Right atrium auricular region (tissue), 2 donors: Measurements from ENCODE around the gene SSUH2. TPM values are rescaled to one million over a fixed set of nuclear protein-coding genes. Genes with fewer than 3 reads are reported as not detected.

Experiments
- DNase-seq: peaks from one replicate; pipeline ENCODE4 v3.0.0-alpha.2; 2019; ENCODE audit warnings: low spot score
- H3K27ac ChIP-seq, 2 donors: fragments of 200-600 bp; sonication (generic); 1 replicate in 1 of 2; 2 replicates in 1 of 2; pipeline ENCODE4 v1.5.1; 2016 to 2019
- H3K27me3 ChIP-seq, 2 donors: fragments of 200-600 bp; sonication (generic); one replicate each; pipeline versions ENCODE4 v1.5.1 to v1.6.0; 2017 to 2019
- H3K36me3 ChIP-seq: fragments of 200-600 bp; sonication (generic); one replicate; pipeline ENCODE4 v1.5.1; 2016
- H3K4me1 ChIP-seq, 2 donors: fragments of 200-600 bp; sonication (generic); one replicate each; pipeline versions ENCODE4 v1.5.1 to v1.6.0; 2017 to 2019
- H3K4me3 ChIP-seq, 2 donors: fragments of 200-600 bp; sonication (generic); 1 replicate in 1 of 2; 2 replicates in 1 of 2; pipeline ENCODE4 v1.5.1; 2017 to 2019; ENCODE audit warnings: mild to moderate bottlenecking in 1 of 2, moderate library complexity in 1 of 2
- H3K9me3 ChIP-seq, 2 donors: fragments of 200-600 bp; sonication (generic); one replicate each; pipeline ENCODE4 v1.5.1; 2019
- CTCF ChIP-seq, 2 donors: fragments of 200-600 bp; sonication (generic); IDR thresholded peaks; one replicate each; pipeline ENCODE4 v1.5.1; 2019; ENCODE audit warnings: antibody characterized with exemption in 2 of 2
- total RNA-seq, 2 donors: library from RNA; depleted of rRNA; stranded (reverse); fragments of >200 nt; gene quantifications; one replicate each; pipeline ENCODE4 v1.1.0, GENCODE V29; 2016

The SSUH2 gene
- total RNA-seq, 2 donors from 2014 or later = 0.59 to 0.82 TPM

GRCh38 chr3:8632402-8633237, 12.0 kb downstream of the SSUH2 start:
- no peak for TF ChIP-seq CTCF (IDR thresholded peaks at IDR 0.05)
- H3K27me3 ChIP-seq = no peaks in the 10 kb centered on the region
- no peak overlapping the region for H3K4me3 ChIP-seq
- no peaks in the 10 kb centered on the region for H3K36me3 ChIP-seq
- no peaks in the 10 kb centered on the region for H3K9me3 ChIP-seq
- no peak overlapping the region for H3K27ac ChIP-seq
- no peak for DNase-seq
- H3K4me1 ChIP-seq = no peaks in the 10 kb centered on the region

- no peaks in the 10 kb centered on the region for H3K9me3 ChIP-seq
- no peak for TF ChIP-seq CTCF (IDR thresholded peaks at IDR 0.05)
- no peaks in the 10 kb centered on the region for H3K27me3 ChIP-seq
- H3K36me3 ChIP-seq = no peaks in the 10 kb centered on the region
- H3K4me1 ChIP-seq = no peaks in the 10 kb centered on the region
- no peak overlapping the region for H3K4me3 ChIP-seq
- H3K27ac ChIP-seq = no peak overlapping the region
- DNase-seq = no peak
These were observed 12.9 kb downstream of the SSUH2 start for GRCh38 chr3:8631661-8632060.

DNA sequence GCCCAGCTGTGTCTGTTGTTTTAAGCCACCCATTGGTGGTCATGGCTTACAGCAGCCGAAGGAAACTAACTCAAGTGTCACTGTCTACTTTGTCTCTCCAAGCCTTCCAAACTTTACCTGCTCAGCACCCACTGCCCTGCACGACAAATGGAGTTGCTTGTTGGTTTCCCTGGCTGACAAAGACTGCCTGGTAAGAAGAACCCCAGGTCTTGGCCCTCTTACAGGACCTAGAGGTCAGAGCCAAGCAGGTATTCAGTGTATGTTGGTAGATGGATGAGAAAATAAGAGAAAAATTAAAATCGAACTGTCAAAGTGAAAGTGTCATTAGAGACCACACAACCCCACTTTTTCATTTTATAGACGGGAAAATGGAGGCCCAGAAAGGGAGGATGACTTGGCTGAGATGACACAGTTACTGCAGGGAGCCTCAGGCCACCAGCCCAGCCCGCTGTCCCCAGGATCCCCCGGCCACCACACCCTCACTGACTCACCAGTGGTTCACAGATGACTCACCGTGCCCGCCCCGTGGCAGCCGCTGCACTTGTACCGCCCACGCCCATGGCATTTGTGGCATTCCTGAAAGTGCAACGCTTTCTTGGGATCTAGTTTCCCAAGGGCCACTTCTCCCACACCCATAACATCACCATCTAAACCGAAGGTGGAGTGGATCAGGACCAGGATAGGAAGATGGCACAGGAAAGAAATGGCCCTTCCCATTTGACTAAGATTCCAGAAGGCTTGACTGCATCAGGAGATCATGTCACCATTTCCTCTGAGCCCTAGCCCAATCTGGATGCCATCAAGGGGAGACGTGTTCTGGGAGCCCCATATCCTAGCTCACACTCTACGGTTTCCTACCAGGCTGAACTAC, 15.2 kb downstream of the SSUH2 start:
- Histone ChIP-seq H3K27me3 (no peaks in the 10 kb centered on the region), H3K4me1 (no peaks in the 10 kb centered on the region), H3K9me3 (no peaks in the 10 kb centered on the region), H3K27ac (no peak overlapping the region), H3K4me3 (no peak overlapping the region), H3K36me3 (no peaks in the 10 kb centered on the region)
- TF ChIP-seq CTCF (IDR thresholded peaks at IDR 0.05) = no peak
- no peak for DNase-seq

DNA sequence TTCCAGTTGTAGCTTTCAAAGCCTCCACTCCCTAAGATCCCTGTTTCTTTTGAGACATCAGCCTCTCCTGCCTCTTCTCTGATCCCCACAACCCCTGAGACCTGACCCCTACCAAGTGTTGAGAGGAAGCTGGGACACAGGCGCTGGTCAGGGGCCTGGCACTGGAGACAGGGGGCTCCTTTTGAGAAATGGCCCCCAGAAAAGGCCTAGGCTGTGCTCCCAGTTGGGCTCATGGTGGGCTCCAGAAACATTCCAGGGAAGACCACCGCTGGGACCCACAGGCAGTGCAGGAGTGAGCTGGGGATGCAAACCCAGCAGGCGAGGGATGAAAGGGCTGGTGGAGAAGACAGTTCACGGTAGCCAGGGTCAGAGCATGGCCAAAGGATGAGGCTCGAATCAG, 16.6 kb downstream of the SSUH2 start:
- Histone ChIP-seq H3K27ac (no peak overlapping the region), H3K27me3 (no peaks in the 10 kb centered on the region), H3K9me3 (no peaks in the 10 kb centered on the region), H3K4me3 (no peak overlapping the region), H3K36me3 (no peaks in the 10 kb centered on the region), H3K4me1 (peaks cover 0 to 4% of the 10 kb centered on the region in 2 donors)
- DNase-seq = no peak
- no peak for TF ChIP-seq CTCF (IDR thresholded peaks at IDR 0.05)

- Histone ChIP-seq H3K9me3 (no peaks in the 10 kb centered on the region), H3K27me3 (no peaks in the 10 kb centered on the region), H3K27ac (no peak overlapping the region), H3K36me3 (no peaks in the 10 kb centered on the region), H3K4me1 (peaks cover 0 to 10% of the 10 kb centered on the region in 2 donors), H3K4me3 (no peak overlapping the region)
- TF ChIP-seq CTCF (IDR thresholded peaks at IDR 0.05) = no peak
- no peak for DNase-seq
These were observed 17.2 kb downstream of the SSUH2 start for GRCh38 chr3:8627201-8627940.
